Body of pancreas (tissue), 4 donors: ENCODE results near the gene EPHB2.

Experiments
- CTCF ChIP-seq, 7 experiments: fragments of 450-650 bp in 4 of 7; fragments of 200-600 bp in 3 of 7; sonication (generic) in 3 of 7; IDR thresholded peaks; one replicate each; pipeline ENCODE4 v1.5.1; 2016 to 2019; ENCODE audit warnings: antibody characterized with exemption in 7 of 7
- POLR2A ChIP-seq, 3 donors: fragments of 450-650 bp; IDR thresholded peaks; one replicate each; pipeline ENCODE4 v1.6.1; 2016; ENCODE audit warnings: antibody characterized with exemption in 3 of 3, mild to moderate bottlenecking in 2 of 3

GRCh38 chr1:22917989-22918388, 207.3 kb downstream of the EPHB2 start:
- TF ChIP-seq CTCF (IDR thresholded peaks at IDR 0.05) (no peak), POLR2A (IDR thresholded peaks at IDR 0.05) (no peak)
